Natural killer cell (primary cell): ENCODE measurements around the gene AARS1. TPM values are rescaled to one million over a fixed set of nuclear protein-coding genes. Genes with fewer than 3 reads are reported as not detected.
"Not testable (repeated sequence)": the region's sequence is repeated elsewhere in the genome, so short reads cannot be mapped to it uniquely, and the experiment has no call there.

ENCODE experiments used
- ATAC-seq, 3 donors: fragments of 150-1000 bp in 2 of 3; fragments of 200-7000 bp in 1 of 3; cut with Tn5 transposase; 1 replicate in 1 of 3; 2 replicates in 2 of 3; pipeline ENCODE4 v1.10.0; 2021; ENCODE audit warnings: mild to moderate bottlenecking in 2 of 3, moderate library complexity in 2 of 3
- DNase-seq, 2 donors: peaks; one replicate each; pipeline versions ENCODE4 v3.0.0 to v3.0.0-alpha.2; 2013 to 2021; ENCODE audit warnings: mixed read lengths in 1 of 2
- H3K27ac ChIP-seq: one replicate; pipeline ENCODE4 v1.5.1; 2013; ENCODE audit warnings: mild to moderate bottlenecking, low read length
- H3K27me3 ChIP-seq: one replicate; pipeline ENCODE4 v1.6.1; 2013; ENCODE audit warnings: low read length; ENCODE audit not compliant: control insufficient read depth, insufficient read depth
- H3K36me3 ChIP-seq: one replicate; pipeline ENCODE4 v1.6.1; 2013; ENCODE audit warnings: low read length; ENCODE audit not compliant: control insufficient read depth, insufficient read depth
- H3K4me1 ChIP-seq: one replicate; pipeline ENCODE4 v1.6.1; 2013; ENCODE audit warnings: low read length; ENCODE audit not compliant: control insufficient read depth, insufficient read depth
- H3K4me3 ChIP-seq: one replicate; pipeline ENCODE4 v1.5.1; 2013; ENCODE audit warnings: low read length
- H3K9me3 ChIP-seq: one replicate; pipeline ENCODE4 v1.6.1; 2013; ENCODE audit warnings: low read length; ENCODE audit not compliant: control insufficient read depth, insufficient read depth
- H3K27ac Mint-ChIP-seq, 2 donors: one replicate each; pipeline ENCODE4 v1.8.0; 2022; ENCODE audit warnings: mild to moderate bottlenecking in 2 of 2, mixed read lengths in 2 of 2, moderate library complexity in 1 of 2
- H3K27me3 Mint-ChIP-seq, 2 donors: one replicate each; pipeline ENCODE4 v1.8.0; 2022; ENCODE audit warnings: low read depth in 2 of 2, mixed read lengths in 2 of 2
- H3K36me3 Mint-ChIP-seq: one replicate; pipeline ENCODE4 v1.8.0; 2022; ENCODE audit warnings: mixed read lengths
- H3K4me1 Mint-ChIP-seq, 2 donors: one replicate each; pipeline ENCODE4 v1.8.0; 2022; ENCODE audit warnings: mixed read lengths in 2 of 2
- H3K4me3 Mint-ChIP-seq: one replicate; pipeline ENCODE4 v1.8.0; 2022; ENCODE audit warnings: mild to moderate bottlenecking, moderate library complexity, mixed read lengths
- H3K9me3 Mint-ChIP-seq, 2 donors: one replicate each; pipeline ENCODE4 v1.8.0; 2022; ENCODE audit warnings: mixed read lengths in 2 of 2
- WGBS: methylation state at CpG from one replicate; pipeline ENCODE4 v1.1.7; 2013; ENCODE audit warnings: missing lambda C conversion rate; ENCODE audit not compliant: insufficient coverage; 5-methylcytosine and 5-hydroxymethylcytosine counted together
- intact Hi-C: fragments of 100-400 bp; cut with micrococcal nuclease; formaldehyde crosslinking; loops from one replicate; pipeline ENCODE4 v1.14.2; 2022
- total RNA-seq, 4 donors: library from RNA; stranded (reverse); fragments of 120-200 nt in 1 of 4; gene quantifications; one replicate each; pipeline versions ENCODE4 v1.2.3 to v1.2.4, GENCODE V29; 2013 to 2022

The AARS1 gene
- total RNA-seq, 3 donors from 2014 or later (not counting 1 experiment from before 2014, with no cell fraction given), result 19.8 to 29.9 (median 26.1) TPM

GRCh38 chr16:70206382-70206781 lies 82.9 kb downstream of the AARS1 start:
- DNase-seq, H3K27ac Mint-ChIP-seq, H3K27ac ChIP-seq, H3K4me3 Mint-ChIP-seq, intact Hi-C loops, ATAC-seq, H3K4me3 ChIP-seq, H3K9me3 ChIP-seq, H3K27me3 ChIP-seq, H3K4me1 Mint-ChIP-seq, H3K4me1 ChIP-seq, H3K27me3 Mint-ChIP-seq, H3K36me3 Mint-ChIP-seq, H3K36me3 ChIP-seq, H3K9me3 Mint-ChIP-seq: not testable (repeated sequence)
- no CpG with 5 or more reads among the region's 6 CpGs for WGBS

GRCh38 chr16:70204668-70205405 lies 84.5 kb downstream of the AARS1 start:
- H3K4me1 Mint-ChIP-seq, H3K4me3 Mint-ChIP-seq, H3K4me3 ChIP-seq, H3K9me3 Mint-ChIP-seq, intact Hi-C loops, H3K36me3 Mint-ChIP-seq, H3K27ac Mint-ChIP-seq, H3K27me3 Mint-ChIP-seq, H3K4me1 ChIP-seq, H3K9me3 ChIP-seq, H3K36me3 ChIP-seq, H3K27me3 ChIP-seq, DNase-seq, ATAC-seq, H3K27ac ChIP-seq: not testable (repeated sequence)
- WGBS, result 84% methylated on average over 2 of the region's 46 CpGs

- H3K36me3 ChIP-seq, H3K4me3 ChIP-seq, H3K27ac Mint-ChIP-seq, H3K36me3 Mint-ChIP-seq, H3K4me1 ChIP-seq, H3K27me3 ChIP-seq, ATAC-seq, DNase-seq, H3K9me3 ChIP-seq, H3K27ac ChIP-seq, H3K27me3 Mint-ChIP-seq, intact Hi-C loops, H3K4me1 Mint-ChIP-seq, H3K9me3 Mint-ChIP-seq, H3K4me3 Mint-ChIP-seq: not testable (repeated sequence)
- WGBS, result 96% methylated on average over 4 of the region's 29 CpGs
These were observed 85.3 kb downstream of the AARS1 start for GRCh38 chr16:70204010-70204409.

GRCh38 chr16:70203508-70203907 lies 85.8 kb downstream of the AARS1 start:
- 92% methylated on average over 2 of the region's 7 CpGs for WGBS

More at GRCh38 chr16:70203508-70203907, 85.8 kb downstream of the AARS1 start:
- H3K27me3 ChIP-seq, intact Hi-C loops, H3K4me3 ChIP-seq, H3K4me1 ChIP-seq, H3K27ac Mint-ChIP-seq, H3K36me3 ChIP-seq, H3K9me3 ChIP-seq, DNase-seq, H3K9me3 Mint-ChIP-seq, H3K4me1 Mint-ChIP-seq, H3K4me3 Mint-ChIP-seq, H3K27me3 Mint-ChIP-seq, ATAC-seq, H3K27ac ChIP-seq, H3K36me3 Mint-ChIP-seq: not testable (repeated sequence)

Other genes with a start within 250 kb of the AARS1 start
- 10 to 100 TPM; 50.0 to 73.9 (median 52.0) TPM for gene PDPR, start 175.2 kb downstream of the AARS1 start, total RNA-seq
- under 1 TPM; 0.29 to 0.88 (median 0.59) TPM for gene CLEC18C, start 115.7 kb downstream of the AARS1 start, total RNA-seq
- 10 to 100 TPM; 26.4 to 27.6 (median 27.3) TPM for gene EXOSC6, start 37.6 kb downstream of the AARS1 start, total RNA-seq
- 10 to 100 TPM; 39.9 to 52.6 (median 48.8) TPM for gene DDX19B, start 9.7 kb upstream of the AARS1 start, total RNA-seq
- gene DDX19A, start 57.4 kb upstream of the AARS1 start, total RNA-seq, result 10 to 100 TPM; 46.5 to 55.3 (median 53.4) TPM
- 10 to 100 TPM; 25.9 to 39.1 (median 36.9) TPM for gene ST3GAL2, start 149.6 kb upstream of the AARS1 start, total RNA-seq
- 10 to 100 TPM; 28.5 to 33.0 (median 29.6) TPM for gene FCSK, start 165.1 kb upstream of the AARS1 start, total RNA-seq
- gene COG4, start 234.0 kb upstream of the AARS1 start, total RNA-seq, result 10 to 100 TPM; 29.5 to 44.4 (median 31.6) TPM
- 100 to 1,000 TPM; 164 to 220 (median 173) TPM for gene SF3B3, start 234.3 kb upstream of the AARS1 start, total RNA-seq